HG03457 (cell line): ENCODE results near the gene SCAI.
"Not testable (repeated sequence)": the region's sequence is repeated elsewhere in the genome, so short reads cannot be mapped to it uniquely, and the experiment has no call there.

ENCODE experiments used
- ATAC-seq: cut with Tn5 transposase; IDR thresholded peaks from one replicate; pipeline ENCODE4 v1.9.1; 2021; ENCODE audit warnings: moderate number of reproducible peaks; ENCODE audit not compliant: unreplicated experiment

The SCAI gene

DNA sequence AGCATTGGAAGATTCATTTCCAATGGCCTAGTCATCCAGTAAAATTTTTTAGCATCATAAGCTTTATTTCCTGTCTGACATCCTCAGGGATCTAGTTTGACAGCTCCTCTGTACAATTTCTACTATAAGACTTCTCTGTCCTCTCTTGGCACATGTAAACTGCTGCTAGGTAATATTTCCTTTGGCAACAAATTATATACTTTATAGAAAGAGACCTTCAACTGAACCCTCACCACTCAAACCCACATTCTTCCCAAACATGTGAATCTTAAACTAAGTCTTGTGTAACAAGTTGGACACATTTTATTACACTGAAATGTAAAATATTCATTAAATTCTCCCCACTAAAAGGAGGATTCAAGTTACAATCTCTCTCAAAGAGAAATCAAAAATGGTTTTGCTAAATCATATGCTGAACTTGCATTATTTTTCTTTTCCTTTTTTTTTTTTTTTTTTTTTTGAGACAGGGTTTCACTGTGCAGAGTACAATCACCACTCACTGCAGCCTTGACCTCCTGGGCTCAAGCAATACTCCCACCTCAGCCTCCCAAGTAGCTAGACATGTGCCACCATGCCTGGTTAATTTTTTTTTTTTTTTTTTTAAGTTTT, 36.9 kb downstream of the SCAI start:
- no peak for ATAC-seq

DNA sequence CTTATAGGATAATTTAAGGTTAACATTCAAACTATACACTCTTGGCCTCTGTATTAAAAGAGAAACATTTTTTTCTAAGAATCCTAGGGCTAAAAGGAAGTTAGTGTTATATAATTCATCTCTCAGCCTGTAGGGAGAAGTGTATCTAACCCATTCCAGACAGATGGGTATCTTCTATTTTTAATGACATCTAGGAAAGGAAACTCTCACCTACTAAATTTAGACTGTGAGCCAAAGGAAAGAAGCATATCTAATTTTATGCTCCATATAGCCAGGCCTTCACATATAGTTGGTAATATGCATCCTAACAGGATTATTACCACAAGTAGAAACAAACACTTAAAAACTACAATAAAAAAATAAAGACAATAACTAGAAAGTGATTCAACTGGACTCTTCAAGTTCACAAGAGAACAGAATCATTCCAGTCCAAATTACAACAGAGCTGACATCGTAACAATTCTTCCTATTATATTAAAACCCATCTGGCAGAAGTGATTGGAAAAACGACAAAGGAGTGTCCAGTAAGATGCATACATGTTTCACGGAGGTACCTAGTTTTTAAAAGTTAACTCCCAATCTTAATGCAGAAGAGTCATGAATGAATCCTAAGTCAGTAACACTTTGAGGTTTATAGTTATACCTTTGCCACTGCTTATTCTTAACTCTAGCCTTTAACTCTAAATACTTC, 39.4 kb downstream of the SCAI start:
- no peak for ATAC-seq

DNA sequence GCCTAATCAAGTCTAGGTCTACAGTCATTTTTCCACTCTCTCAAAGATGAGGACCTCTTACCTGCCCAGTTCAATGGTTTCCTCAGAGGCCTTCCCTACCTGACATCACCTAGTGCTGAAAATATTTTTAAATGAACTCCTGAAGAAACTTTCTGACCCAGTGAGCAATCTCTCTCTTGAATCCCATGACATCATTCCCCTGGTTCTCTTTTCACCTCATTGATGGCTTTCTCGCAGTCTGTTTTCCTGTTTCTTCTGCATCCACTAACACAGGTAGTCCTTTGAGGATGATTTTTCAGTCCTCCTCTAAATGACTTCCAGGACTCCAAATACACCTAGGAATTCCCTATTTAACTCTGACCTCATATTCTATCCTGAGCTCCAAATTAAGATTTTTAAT, 40.3 kb downstream of the SCAI start:
- no peak for ATAC-seq

DNA sequence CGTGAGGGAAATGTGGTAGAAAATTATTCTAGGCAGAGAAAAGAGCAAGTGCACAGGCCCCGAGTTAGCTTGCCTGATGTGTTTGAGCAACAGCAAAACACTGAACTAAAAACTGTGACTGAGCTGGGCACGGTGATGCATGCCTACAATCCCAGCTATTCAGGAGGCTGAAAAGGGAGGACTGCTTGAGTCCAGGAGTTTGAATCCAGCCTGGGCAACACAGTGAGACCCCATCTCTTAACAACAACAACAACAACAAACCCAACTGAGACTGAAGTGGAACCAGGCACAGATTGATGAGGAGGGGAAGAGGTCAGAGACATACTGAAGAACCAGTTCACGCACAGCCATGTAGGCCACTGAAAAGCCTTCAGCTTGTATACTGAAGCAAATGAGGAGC, 42.5 kb downstream of the SCAI start:
- ATAC-seq: no peak

DNA sequence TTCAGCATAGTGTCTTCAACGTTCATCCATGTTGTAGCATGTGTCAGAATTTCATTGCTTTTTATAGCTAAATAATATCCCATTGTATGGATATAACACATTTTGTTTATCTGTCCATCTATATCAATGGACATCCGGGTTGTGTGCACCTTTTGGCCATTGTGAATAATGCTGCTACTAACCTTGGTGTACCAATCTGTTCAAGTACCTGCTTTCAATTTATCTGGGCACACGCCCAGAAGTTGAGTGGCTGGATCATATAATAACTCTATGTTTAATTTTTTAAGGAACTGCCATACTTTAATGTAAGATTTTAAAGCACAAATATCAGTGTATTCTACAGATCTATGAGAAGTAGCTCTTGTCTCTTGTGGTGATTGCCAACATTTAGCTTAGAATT, 43.5 kb downstream of the SCAI start:
- ATAC-seq: no peak

DNA sequence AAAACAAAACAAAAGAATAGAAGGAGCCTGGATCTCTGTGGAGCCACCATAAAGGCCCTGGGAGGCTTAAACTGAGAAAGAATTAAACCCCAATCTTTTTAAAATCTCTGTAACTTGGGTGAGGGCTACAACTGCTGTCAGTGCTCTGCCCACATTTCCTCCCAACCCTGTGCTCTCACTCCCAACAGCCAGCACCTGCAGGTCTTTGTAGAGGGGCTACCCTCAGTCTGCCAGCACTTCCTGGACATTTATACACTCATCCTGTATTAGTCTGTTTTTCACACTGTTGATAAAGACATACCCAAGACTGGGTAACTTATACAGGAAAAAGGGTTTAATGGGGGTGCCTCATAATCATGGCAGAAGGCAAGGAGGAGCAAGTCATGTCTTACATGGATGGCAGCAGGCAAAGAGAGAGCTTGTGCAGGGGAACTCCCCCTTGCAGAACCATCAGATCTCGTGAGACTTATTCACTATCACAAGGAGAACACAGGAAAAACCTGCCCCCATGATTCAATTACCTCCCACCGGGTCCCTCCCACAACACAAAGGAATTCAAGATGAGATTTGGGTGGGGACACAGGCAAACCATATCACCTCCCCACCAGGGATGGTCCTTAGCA, 47.4 kb downstream of the SCAI start:
- no peak for ATAC-seq

DNA sequence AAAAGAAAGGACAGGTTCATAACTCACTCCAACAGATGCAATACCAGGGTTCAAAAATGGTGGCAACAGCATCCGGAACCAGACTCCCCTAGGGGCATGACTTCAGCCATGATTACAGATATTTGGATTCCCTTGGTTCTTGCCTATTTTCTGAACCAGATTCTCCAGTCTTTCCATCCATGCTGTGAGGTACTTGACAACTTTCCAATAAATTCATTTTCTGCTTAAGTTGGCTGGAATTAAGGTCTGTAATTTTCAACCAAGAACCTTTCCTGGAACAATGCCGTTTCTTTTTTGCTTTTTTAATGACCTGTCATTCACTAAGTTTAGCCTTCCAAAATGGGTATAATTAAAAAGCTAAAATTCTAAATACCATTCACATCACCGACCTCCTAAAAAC, 52.2 kb downstream of the SCAI start:
- ATAC-seq: no peak

DNA sequence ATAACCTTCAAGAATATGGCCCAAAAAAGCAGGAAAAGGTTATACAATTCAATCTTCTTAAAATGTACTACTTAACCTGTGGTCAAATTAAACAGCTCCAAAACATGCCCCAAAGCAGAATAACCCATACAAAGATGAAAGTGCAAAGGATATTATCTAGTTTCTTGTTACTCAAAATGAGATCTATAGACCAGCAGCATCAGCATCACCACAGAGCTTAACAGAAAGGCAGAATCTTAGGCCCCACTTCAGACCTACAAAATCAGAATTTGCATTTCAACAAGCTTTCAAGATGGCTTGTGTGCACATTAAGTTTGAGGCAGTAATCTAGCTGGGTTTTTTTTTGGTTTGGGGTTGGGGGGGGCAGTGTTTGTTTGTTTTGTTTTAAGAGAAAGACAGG, 54.0 kb downstream of the SCAI start:
- no peak for ATAC-seq

DNA sequence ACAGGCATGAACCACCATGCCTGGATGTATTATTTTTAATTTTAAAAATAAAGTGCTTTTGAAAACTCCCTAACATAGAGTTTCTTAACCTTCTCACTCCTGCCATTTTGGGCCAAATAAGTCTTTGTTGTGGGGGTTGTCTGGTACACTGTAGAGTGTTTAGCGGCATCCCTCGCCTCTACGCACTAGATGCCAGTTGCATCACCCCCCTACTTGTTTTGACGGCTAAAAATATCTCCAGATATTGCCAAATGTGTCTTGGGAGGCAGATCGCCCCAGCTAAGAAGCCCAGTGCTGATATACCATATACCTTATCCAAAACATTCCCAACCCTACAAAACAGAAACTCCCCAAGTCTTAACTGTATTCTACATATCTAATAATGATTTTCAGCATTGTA, 54.6 kb downstream of the SCAI start:
- no peak for ATAC-seq

DNA sequence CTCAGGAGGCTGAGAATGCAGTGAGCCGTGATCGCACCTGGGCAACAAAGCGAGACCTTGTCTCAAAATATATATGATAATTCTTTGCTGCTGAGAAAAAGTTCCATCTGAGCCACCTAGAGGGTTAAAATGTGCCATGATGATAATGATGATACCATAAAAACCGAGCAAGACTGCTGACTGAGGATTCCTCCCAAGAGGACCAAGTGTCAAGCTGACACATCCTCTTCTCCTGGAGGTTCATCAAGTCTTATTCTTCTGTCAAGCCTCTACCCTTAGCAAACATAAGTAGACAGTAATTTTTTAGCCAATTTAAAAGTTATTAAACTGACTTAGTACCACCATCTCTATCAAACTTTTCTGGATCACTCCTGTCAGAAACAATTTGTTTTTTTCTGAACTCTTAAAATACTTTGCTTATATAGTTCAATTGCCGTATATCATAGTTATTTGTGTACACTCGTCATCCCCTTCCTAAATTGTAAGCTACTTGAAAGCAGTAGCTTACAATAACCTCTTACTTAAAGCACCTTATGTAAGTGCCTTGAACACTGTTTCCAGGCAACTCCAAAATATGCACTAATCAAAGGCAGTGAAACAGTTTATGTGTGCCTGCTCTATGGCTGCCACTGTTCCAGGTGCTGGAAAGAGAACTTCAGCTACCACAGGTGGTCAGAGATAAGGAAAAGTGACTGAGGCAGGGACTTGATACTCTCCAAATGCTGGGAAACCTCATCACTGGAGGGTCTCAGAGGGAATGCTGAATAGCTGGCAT, 57.4 kb downstream of the SCAI start:
- no peak for ATAC-seq

DNA sequence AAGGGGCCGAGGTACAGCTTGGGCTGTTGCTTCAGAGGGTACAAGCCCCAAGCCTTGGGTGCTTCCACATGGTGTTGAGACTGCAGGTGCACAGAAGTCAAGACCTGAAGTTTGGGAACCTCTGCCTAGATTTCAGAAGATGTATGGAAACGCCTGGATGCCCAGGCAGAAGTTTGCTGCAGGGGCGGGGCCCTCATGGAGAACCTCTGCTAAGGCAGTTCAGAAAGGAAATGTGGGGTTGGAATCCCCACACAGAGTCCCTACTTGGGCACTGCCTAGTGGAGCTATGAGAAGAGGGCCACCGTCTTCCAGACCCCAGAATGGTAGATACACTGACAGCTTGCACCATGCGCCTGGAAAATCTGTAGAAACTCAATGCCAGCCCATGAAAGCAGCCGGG, 61.1 kb downstream of the SCAI start:
- ATAC-seq: not testable (repeated sequence)

DNA sequence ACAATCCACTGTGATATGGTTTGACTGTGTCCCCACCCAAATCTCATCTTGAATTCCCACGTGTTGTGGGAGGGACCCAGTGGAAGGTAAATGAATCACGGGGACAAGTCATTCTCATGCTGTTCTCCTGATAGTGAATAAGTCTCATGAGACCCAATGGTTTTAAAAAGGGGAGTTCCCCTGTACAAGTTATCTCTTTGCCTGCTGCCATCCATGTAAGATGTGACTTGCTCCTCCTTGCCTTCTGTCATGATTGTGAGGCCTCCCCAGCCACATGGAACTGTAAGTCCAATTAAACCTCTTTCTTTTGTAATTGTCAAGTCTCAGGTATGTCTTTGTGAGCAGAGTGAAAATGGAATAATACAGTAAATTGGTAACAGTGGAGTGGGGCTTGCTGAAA, 62.5 kb downstream of the SCAI start:
- not testable (repeated sequence) for ATAC-seq

DNA sequence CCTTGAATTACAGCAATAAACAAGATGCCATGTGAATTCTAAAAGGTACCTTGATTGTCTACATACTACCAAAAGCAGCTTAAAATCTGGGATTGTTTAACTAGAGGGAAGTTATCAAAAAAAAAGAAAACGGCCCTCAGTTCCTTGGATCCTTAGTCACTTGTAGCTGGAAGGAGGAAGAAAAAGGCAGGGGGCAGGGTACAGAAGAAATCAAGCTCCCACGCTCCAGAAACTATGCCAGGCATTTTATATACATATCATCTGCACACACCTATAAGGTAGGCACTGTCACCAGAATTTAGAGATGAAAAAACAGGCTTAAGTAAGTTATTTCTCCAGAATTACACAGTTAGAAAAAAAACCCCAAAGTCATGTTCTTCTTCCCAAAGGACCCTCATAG, 63.4 kb downstream of the SCAI start:
- no peak for ATAC-seq

DNA sequence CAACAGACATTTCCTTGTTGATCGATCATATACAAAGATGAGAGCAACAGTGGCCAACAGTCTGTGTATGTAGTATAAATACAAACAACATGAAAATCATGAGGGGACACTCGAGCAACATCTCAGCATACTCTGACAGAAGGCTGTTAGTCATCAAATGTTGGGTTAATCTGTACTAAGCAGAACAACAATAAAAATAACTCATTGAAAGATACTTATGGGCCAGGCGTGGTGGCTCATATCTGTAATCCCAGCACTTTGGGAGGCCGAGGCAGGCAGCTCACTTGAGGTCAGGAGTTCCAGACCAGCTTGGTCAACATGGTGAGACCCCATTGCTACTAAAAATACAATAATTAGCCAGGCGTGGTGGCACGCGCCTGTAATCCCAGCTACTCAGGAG, 67.3 kb downstream of the SCAI start:
- no peak for ATAC-seq

DNA sequence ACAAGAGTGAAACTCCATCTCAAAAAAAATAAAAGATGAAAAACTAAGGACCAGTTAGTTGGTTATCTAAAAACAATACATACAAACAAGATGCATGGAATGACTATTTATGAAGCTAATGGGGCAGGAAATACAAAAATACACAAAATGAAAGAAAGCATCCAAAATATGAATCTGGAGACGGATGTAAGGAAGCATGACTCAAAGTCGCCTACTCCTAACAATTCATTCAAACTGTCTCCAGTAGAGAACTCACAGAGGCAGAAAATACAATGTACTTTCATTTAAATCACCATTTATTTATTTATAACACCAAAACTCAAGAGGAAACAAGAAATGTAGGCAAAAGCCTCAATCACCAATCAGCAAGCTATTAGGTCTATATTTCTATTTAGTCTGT, 68.4 kb downstream of the SCAI start:
- ATAC-seq: no peak

DNA sequence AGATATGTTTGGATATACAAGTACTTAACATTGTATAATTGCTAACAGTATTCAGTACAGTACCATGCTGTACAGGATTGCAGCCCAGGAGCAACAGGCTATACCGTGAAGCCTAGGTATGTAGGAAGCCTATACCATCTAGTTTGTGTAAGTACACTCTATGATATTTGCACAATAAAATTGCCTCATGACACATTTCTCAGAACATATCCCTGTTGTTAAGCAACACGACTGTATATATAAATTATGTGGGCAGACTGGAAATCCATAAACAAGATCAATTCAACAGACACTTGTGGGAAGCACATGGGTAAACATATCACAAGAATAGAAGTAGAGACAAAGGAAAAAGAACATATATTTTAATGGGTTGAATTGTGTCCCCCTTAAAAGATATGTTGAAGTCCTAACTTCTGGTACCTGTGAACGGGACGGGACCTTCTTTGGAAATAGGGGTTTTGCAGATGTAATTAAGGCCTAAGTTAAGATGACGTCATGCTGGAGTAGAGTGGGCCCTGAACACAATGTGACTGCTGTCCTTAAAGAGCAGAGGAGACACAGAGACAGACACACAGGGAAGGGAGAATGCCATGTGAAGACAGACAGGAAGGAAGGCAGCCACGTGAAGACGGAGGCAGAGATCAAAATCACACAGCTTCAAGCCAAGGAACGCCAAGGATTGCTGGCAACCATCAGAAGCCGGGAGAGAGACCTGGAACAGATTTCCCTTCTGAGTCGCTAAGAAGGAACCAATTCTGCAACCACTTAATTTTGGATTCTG, 76.3 kb downstream of the SCAI start:
- no peak for ATAC-seq

DNA sequence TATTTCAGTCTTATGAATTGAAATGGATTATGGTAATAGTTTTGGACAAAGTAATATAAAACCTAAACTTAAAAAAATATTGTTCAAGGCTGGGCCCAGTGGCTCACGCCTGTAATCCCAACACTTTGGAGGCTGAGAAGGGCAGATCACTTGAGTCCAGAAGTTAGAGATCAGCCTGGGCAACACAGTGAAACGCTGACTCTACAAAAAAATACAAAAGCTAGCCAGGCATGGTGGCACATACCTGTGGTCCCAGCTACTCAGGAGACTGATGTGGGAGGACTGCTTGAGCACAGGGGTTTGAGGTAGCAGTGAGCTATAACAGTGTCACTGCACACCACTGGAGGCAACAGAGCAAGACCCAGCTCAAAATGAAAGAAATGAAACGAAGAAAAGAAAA, 81.9 kb downstream of the SCAI start:
- ATAC-seq: no peak

DNA sequence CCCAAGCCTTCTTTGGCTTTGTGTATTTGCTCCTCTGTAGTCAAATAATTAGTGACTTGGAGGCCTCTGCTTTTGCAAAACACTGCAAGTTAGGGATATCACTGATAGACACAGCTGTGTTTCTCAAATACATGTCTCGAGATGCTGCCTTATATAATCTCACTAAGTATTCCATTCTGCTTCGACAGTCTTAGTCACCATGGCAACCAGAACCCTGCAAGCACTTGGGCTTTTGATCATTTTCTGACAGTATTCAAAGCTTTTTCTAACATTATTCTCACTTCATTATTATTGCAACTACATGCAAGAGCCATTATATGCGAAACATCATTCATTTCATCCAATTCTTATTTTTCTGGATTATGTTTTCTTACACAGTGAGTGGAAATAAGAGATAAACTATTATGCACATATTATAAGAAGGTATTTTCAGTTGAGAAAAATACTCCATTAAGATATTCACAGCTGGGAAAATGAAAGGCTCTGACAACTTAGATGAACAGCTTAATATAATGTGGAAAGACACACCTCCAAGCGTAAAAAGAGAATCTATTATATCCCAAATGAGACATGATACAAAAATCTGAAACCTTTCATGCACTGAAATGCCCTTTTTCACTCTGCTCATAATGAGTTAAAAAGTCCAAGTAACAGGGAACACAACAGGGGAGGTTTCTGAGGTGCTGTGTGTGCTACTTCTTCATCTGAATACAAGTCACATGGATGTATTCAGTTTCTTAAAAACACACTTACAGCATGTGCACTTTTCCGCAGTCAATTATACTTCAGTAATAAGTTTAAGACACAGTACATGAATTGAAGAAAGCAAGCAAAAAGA, 93.9 kb downstream of the SCAI start:
- ATAC-seq: no peak

DNA sequence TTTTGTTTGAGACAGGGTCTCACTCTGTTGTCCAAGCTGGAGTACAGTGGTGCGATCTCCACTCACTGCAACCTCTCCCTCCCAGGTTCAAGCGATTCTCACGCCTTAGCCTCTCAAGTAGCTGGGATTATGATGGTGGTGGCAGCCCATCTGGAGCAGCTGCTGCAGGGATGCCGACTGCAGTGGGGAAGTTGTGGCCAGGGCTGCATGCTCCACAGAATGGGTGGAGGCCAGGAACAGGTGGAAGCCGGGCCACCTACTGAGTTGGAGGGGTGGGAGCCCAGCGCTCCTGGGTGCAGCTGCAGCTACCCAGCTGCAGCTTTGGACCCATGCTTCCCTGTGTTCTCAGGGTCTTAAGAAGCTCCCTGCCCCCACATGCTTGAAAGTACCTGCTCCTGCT, 99.7 kb downstream of the SCAI start:
- no peak for ATAC-seq

DNA sequence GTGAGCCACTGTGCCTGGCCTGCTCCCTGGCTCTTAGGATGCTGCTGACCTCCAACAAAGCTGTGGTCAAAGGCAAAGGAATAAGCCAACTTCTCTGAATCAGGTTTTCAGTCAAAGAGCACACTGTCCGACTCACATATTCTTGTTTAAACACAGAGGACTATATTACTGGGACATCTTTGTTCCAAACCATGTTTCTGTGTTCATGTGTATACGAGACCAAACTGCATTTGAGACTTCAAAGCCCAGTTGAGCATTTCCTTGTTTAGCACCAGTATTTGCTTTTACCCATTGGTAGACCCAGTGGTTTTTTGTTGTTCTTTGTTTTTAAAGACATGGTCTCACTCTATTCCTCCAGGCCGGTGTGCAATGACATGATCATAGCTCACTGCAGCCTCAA, 100.2 kb downstream of the SCAI start:
- ATAC-seq: no peak
